GM23338 (cell line): ENCODE measurements around the gene EFCAB8. TPM values are rescaled to one million over a fixed set of nuclear protein-coding genes. Genes with fewer than 3 reads are reported as not detected.

Experiments
- ATAC-seq: fragments of 200-7000 bp; cut with Tn5 transposase; 3 replicates; pipeline ENCODE4 v1.9.1; 2020
- DNase-seq: peaks from one replicate; pipeline ENCODE4 v3.0.0-alpha.2; 2015; ENCODE audit warnings: low spot score
- H2AFZ ChIP-seq: fragments of 200-600 bp; sonication (generic); 2 replicates; pipeline ENCODE4 v1.8.0; 2016; ENCODE audit warnings: antibody characterized with exemption, mild to moderate bottlenecking, moderate library complexity
- H3F3A ChIP-seq: fragments of 200-600 bp; sonication (generic); replicated peaks from 2 replicates; pipeline ENCODE4 v1.8.0; 2017; ENCODE audit warnings: antibody characterized with exemption, mixed run types, low read depth
- H3K27ac ChIP-seq: fragments of 200-600 bp; sonication (generic); 2 replicates; pipeline ENCODE4 v1.6.1; 2016; ENCODE audit warnings: low read depth
- H3K27me3 ChIP-seq: fragments of 200-600 bp; sonication (generic); 2 replicates; pipeline ENCODE4 v1.8.0; 2016; ENCODE audit warnings: mild to moderate bottlenecking, mixed run types, moderate library complexity; ENCODE audit not compliant: insufficient read depth
- H3K36me3 ChIP-seq: fragments of 200-600 bp; sonication (generic); 2 replicates; pipeline ENCODE4 v1.8.0; 2016; ENCODE audit warnings: mild to moderate bottlenecking; ENCODE audit not compliant: insufficient read depth
- H3K4me1 ChIP-seq: fragments of 200-600 bp; sonication (generic); 2 replicates; pipeline ENCODE4 v1.8.0; 2016; ENCODE audit warnings: mild to moderate bottlenecking, moderate library complexity; ENCODE audit not compliant: insufficient read depth
- H3K4me2 ChIP-seq: fragments of 200-600 bp; sonication (generic); 2 replicates; pipeline ENCODE4 v1.7.1; 2017; ENCODE audit warnings: mixed run types
- H3K4me3 ChIP-seq: fragments of 200-600 bp; sonication (generic); 2 replicates; pipeline ENCODE4 v1.6.1; 2016; ENCODE audit warnings: mixed run types
- H3K79me2 ChIP-seq: fragments of 200-600 bp; sonication (generic); replicated peaks from 2 replicates; pipeline ENCODE4 v1.8.0; 2017; ENCODE audit warnings: mild to moderate bottlenecking; ENCODE audit not compliant: insufficient read depth
- H3K9me2 ChIP-seq: fragments of 200-600 bp; sonication (generic); 2 replicates; pipeline ENCODE4 v1.8.0; 2017; ENCODE audit not compliant: insufficient read depth
- H4K20me1 ChIP-seq: fragments of 200-600 bp; sonication (generic); replicated peaks from 2 replicates; pipeline ENCODE4 v1.8.0; 2017; ENCODE audit warnings: mild to moderate bottlenecking; ENCODE audit not compliant: insufficient read depth
- H3K27ac Mint-ChIP-seq: 2 replicates; pipeline ENCODE4 v1.8.0; 2020; ENCODE audit warnings: inconsistent platforms, mild to moderate bottlenecking, moderate library complexity, mixed read lengths
- H3K27me3 Mint-ChIP-seq: 3 replicates; pipeline ENCODE4 v1.8.0; 2022; ENCODE audit warnings: low read depth, mild to moderate bottlenecking, moderate library complexity, mixed read lengths, inconsistent platforms; ENCODE audit not compliant: insufficient read depth, poor library complexity
- H3K36me3 Mint-ChIP-seq: 3 replicates; pipeline ENCODE4 v1.8.0; 2021; ENCODE audit warnings: low read depth, mild to moderate bottlenecking, inconsistent platforms, moderate library complexity, mixed read lengths
- H3K4me1 Mint-ChIP-seq: 3 replicates; pipeline ENCODE4 v1.8.0; 2020; ENCODE audit warnings: mild to moderate bottlenecking, inconsistent platforms, mixed read lengths
- H3K4me3 Mint-ChIP-seq: 3 replicates; pipeline ENCODE4 v1.8.0; 2021; ENCODE audit warnings: moderate library complexity, mild to moderate bottlenecking, inconsistent platforms, mixed read lengths
- H3K9me3 Mint-ChIP-seq: 3 replicates; pipeline ENCODE4 v1.8.0; 2020; ENCODE audit warnings: moderate library complexity, mild to moderate bottlenecking, inconsistent platforms, mixed read lengths
- CREB1 ChIP-seq: fragments of 250-450 bp; sonication (Bioruptor Pico); IDR thresholded peaks from 2 replicates; pipeline ENCODE4 v1.5.0; 2020; ENCODE audit warnings: low read depth, mild to moderate bottlenecking, moderate library complexity
- CTCF ChIP-seq, 2 experiments: fragments of 200-600 bp in 1 of 2; sonication (generic) in 1 of 2; conservative IDR thresholded peaks; 2 replicates each; pipeline versions ENCODE4 v1.5.1 to v1.6.1; 2016 to 2017; ENCODE audit warnings: antibody characterized with exemption in 2 of 2, low read depth in 2 of 2, mild to moderate bottlenecking in 2 of 2, moderate library complexity in 1 of 2
- ETS1 ChIP-seq: IDR thresholded peaks from 2 replicates; pipeline ENCODE4 v1.6.1; 2016; ENCODE audit warnings: antibody characterized with exemption
- EZH2 ChIP-seq: fragments of 200-600 bp; sonication (generic); IDR thresholded peaks from one replicate; pipeline ENCODE4 v1.8.0; 2017; ENCODE audit warnings: antibody characterized with exemption, mild to moderate bottlenecking, low read depth; ENCODE audit not compliant: unreplicated experiment
- EZH2phosphoT487 ChIP-seq: fragments of 200-600 bp; sonication (generic); IDR thresholded peaks from one replicate; pipeline ENCODE4 v1.8.1; 2018; ENCODE audit warnings: antibody characterized with exemption; ENCODE audit not compliant: unreplicated experiment
- JUNB ChIP-seq: IDR thresholded peaks from one replicate; pipeline ENCODE4 v1.6.1; 2016; ENCODE audit warnings: antibody characterized with exemption; ENCODE audit not compliant: unreplicated experiment
- NANOG ChIP-seq: IDR thresholded peaks from 2 replicates; pipeline ENCODE4 v1.6.1; 2016; ENCODE audit warnings: antibody characterized with exemption, borderline replicate concordance
- POLR2AphosphoS5 ChIP-seq: IDR thresholded peaks from 2 replicates; pipeline ENCODE4 v1.6.1; 2016; ENCODE audit warnings: antibody characterized with exemption, low read depth
- REST ChIP-seq: IDR thresholded peaks from one replicate; pipeline ENCODE4 v1.6.1; 2018; ENCODE audit warnings: antibody characterized with exemption; ENCODE audit not compliant: unreplicated experiment
- STAT1 ChIP-seq: IDR thresholded peaks from one replicate; pipeline ENCODE4 v1.6.1; 2016; ENCODE audit warnings: antibody characterized with exemption; ENCODE audit not compliant: unreplicated experiment
- ZNF114 ChIP-seq: fragments of 250-450 bp; sonication (Bioruptor Pico); IDR thresholded peaks from 2 replicates; pipeline ENCODE4 v1.5.0; 2020; ENCODE audit warnings: mild to moderate bottlenecking, moderate library complexity
- ZNF331 ChIP-seq: fragments of 250-450 bp; sonication (Bioruptor Pico); IDR thresholded peaks from 2 replicates; pipeline ENCODE4 v1.5.0; 2020; ENCODE audit warnings: low read depth, mild to moderate bottlenecking, moderate library complexity
- ZNF462 ChIP-seq: fragments of 250-450 bp; sonication (Bioruptor Pico); IDR thresholded peaks from 2 replicates; pipeline ENCODE4 v1.5.0; 2020; ENCODE audit warnings: mild to moderate bottlenecking, moderate library complexity
- polyA plus RNA-seq: library from polyadenylated mRNA; unstranded; fragments of >200 nt; fragmentation: Nextera tagmentation; extraction: Ambion mirVana; gene quantifications from 2 replicates; pipeline ENCODE4 v1.2.1, GENCODE V29; 2016
- total RNA-seq: library from RNA; depleted of rRNA; stranded (reverse); fragments of >200 nt; shearing (Covaris generic); gene quantifications from 2 replicates; pipeline ENCODE4 v1.2.3, GENCODE V29; 2014

EFCAB8 gene
- total and polyA plus RNA-seq, 2 experiments from 2014 or later: 0.35 TPM; not detected in 1

- no peaks in the 10 kb centered on the region for H3K4me1 Mint-ChIP-seq
These were observed 49.2 kb downstream of the EFCAB8 start for GRCh38 chr20:32907886-32908285.

More at GRCh38 chr20:32907886-32908285, 49.2 kb downstream of the EFCAB8 start:
- Histone ChIP-seq H4K20me1 (no peaks in the 10 kb centered on the region), H3K27ac (no peak overlapping the region), H3K4me3 (no peak overlapping the region), H3K4me1 (no peaks in the 10 kb centered on the region), H3K36me3 (no peaks in the 10 kb centered on the region), H3K4me2 (no peak overlapping the region), H3K9me2 (no peaks in the 10 kb centered on the region), H2AFZ (no peak overlapping the region), H3F3A (no peaks in the 10 kb centered on the region), H3K27me3 (no peaks in the 10 kb centered on the region), H3K79me2 (no peaks in the 10 kb centered on the region)
- peaks cover 9% of the 10 kb centered on the region for H3K27me3 Mint-ChIP-seq
- no peak for ATAC-seq
- H3K27ac Mint-ChIP-seq: no peak overlapping the region
- no peaks in the 10 kb centered on the region; the same call in 2 of the 3 replicates for H3K36me3 Mint-ChIP-seq
- H3K9me3 Mint-ChIP-seq: no peaks in the 10 kb centered on the region
- no peak for DNase-seq
- H3K4me3 Mint-ChIP-seq: no peak overlapping the region
- TF ChIP-seq POLR2AphosphoS5 (no peak), EZH2phosphoT487 (no peak), CREB1 (CRISPR knock-in tag) (no peak), ETS1 (no peak), EZH2 (no peak), ZNF331 (CRISPR knock-in tag) (no peak), CTCF (conservative IDR thresholded peaks at IDR 0.05; ENCODE audit: low read depth in 2 of 2) (no peak), ZNF462 (CRISPR knock-in tag) (no peak), ZNF114 (CRISPR knock-in tag) (no peak), REST (no peak), NANOG (no peak), STAT1 (no peak), JUNB (no peak)
